ENCODE results near the gene VAC14.

GRCh38 chr16:70766658-70767057 is 34.3 kb downstream of the VAC14 start:
- TF ChIP-seq EZH2phosphoT487 (IDR thresholded peaks at IDR 0.05; ENCODE audit: insufficient read depth, low read depth) (no peak), EZH2 (IDR thresholded peaks at IDR 0.05; ENCODE audit: insufficient read depth, poor library complexity, severe bottlenecking) (no peak)

All from GM23248 (cell line).